Adipose tissue (tissue), 3 donors: Measurements from ENCODE around the gene FBXL13. TPM values are rescaled to one million over a fixed set of nuclear protein-coding genes. Genes with fewer than 3 reads are reported as not detected.
"Not testable (repeated sequence)": the region's sequence is repeated elsewhere in the genome, so short reads cannot be mapped to it uniquely, and the experiment has no call there.

Experiments
- H3K27ac ChIP-seq: one replicate; pipeline ENCODE4 v1.5.1; 2013; ENCODE audit warnings: low read depth, low read length
- WGBS, 3 donors: extraction: QIAGEN DNeasy Blood & Tissue Kit; methylation state at CpG; one replicate each; pipeline ENCODE4 v1.1.7; 2013; 5-methylcytosine and 5-hydroxymethylcytosine counted together
- polyA plus RNA-seq, 3 donors: library from polyadenylated mRNA; stranded (reverse); fragments of 200-250 nt; gene quantifications; one replicate each; pipeline ENCODE4 v1.2.3, GENCODE V29; 2013
- donor health status: healthy with polysubstance abuse.
- donor health status: Bipolar disorder and iron deficiency.
- donor health status: healthy.

Gene FBXL13
- polyA plus RNA-seq, 3 donors, result 0.38 to 0.59 (median 0.56) TPM

- 89 to 96% (median 91%) methylated on average over 2 of the region's 2 CpGs for WGBS, 3 donors
- H3K27ac ChIP-seq, result no peak overlapping the region
Measured at GRCh38 chr7:102821994-102822747, 252.4 kb downstream of the FBXL13 start.

DNA sequence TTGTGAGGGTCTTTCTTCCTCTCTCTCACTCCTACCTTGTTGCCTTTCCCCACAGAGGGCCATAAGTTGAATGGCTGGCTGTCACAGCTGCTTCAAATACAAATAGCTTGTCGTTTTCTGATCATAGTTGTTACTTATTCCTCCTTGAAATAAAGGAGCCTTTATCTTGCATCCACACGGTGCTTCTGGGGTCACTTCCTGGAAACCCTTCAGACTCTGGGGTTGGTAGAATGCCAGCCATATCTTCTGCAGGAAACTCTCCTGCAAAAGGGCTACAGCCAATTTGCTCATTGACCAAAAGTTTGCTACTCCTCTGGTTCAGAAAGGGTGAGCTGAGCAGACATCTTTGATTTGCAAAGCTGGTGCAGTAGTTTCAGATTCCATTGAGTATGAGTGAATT is 255.4 kb downstream of the FBXL13 start:
- WGBS, 3 donors, result 35 to 42% (median 40%) methylated on average over 2 of the region's 2 CpGs
- no peak overlapping the region for H3K27ac ChIP-seq

DNA sequence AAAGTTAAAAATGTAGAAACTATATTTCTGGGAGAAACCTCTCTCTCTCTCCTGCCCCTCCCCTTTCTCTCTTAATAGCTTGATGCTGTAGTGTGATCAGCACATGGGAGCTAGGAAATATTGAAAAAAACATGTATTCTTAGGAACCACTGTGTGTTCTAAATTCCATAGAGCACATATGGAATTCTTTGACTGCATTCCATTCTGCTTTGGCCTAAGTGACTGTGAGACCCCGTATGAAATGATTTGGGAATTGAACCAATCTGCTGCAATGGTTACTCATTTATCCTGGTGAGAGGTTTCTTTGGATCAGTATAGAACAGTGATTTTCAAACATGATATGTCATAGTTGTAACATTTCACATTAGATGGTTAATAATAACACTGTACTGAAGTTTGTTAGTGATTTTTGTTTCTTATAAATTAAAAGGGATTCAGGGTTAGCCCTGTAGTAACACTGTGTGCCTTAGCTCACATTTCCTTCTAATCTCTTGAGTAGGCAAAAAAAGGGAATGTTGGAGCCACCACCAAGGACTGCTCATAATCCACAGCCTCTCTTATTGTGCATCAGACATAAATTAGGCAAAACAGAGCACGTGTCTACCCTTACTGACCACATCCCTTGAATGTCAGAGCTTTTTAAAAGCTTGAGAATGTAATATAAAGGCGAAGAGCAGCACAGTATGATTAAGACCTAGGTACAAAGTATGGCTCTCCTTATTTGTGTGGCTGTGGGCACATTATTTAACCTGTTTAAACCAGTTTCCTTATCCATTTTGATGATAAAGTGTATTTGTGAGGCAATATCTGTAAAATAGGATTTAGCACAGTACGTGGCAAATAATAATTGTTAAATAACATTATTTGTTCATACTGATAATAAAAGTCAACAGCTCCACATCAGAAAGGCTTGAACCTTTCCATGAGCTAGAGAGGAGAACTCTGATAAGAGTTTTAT is 256.7 kb downstream of the FBXL13 start:
- H3K27ac ChIP-seq, result no peak overlapping the region
- WGBS, 3 donors, result 60 to 84% (median 83%) methylated on average over 4 of the region's 4 CpGs

DNA sequence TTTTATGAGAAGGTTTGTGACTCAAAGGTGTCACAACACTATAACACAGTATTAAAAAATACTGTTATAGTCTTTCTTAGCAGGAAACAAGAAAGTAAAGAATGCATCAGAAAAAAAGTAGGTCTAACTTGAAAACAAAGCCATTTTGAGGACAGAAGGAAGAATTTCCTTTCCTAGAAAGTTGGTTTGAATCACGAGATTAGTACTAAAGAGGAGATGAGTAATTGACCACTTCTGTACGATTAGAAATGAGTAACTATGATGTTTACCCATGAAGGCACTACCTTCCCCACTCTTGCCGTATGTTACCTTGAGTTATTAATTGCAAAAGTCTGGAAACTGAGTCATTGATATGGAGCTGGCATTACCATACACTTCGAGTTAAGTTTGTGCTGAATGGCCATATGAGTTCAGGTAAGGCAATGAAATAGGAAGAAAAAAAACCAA is 260.5 kb downstream of the FBXL13 start:
- 77 to 85% (median 77%) methylated on average over 4 of the region's 4 CpGs for WGBS, 3 donors

DNA sequence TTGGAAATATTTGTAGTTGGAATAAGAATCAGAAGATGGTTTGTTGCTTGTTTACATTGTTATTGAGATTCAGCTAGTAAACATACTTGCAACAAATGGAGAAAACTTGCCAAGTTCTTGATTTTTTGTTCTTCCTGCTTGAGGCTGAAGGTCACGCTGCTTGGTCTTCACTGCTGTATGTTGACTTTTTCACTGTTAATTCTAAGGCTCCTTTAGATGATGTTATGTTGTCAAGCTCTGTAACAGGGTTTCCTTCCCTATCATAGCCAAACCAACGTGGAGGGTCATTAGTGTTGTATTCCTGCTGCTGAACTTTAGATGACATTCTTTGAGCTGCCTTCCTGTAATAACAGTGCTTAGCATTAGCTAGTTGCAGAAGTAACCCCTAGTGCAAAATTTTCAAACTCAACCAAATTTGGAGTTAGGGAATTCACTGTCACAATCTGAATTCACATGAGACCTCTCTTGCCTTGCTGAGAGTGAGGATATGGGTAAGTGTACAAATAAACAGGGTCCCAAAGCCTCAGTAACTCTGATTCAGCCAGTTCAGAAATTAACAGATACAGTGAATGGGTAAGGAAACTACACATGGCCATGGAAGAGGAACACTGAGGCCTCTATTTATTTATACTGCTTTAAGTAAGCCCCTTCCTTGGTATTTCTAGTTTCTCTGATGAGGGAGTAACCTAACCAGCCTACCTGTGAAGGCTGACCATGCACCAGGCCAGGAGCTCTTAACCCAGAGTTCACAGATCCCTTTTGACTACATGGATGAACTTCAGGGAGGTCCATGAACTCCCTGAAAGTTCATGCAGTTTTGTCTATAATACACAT is 261.2 kb downstream of the FBXL13 start:
- no peak overlapping the region for H3K27ac ChIP-seq
- WGBS, 3 donors, result 56 to 69% (median 61%) methylated on average over 2 of the region's 2 CpGs

More for the DNA sequence above, 260.5 kb downstream of the FBXL13 start:
- no peak overlapping the region for H3K27ac ChIP-seq

DNA sequence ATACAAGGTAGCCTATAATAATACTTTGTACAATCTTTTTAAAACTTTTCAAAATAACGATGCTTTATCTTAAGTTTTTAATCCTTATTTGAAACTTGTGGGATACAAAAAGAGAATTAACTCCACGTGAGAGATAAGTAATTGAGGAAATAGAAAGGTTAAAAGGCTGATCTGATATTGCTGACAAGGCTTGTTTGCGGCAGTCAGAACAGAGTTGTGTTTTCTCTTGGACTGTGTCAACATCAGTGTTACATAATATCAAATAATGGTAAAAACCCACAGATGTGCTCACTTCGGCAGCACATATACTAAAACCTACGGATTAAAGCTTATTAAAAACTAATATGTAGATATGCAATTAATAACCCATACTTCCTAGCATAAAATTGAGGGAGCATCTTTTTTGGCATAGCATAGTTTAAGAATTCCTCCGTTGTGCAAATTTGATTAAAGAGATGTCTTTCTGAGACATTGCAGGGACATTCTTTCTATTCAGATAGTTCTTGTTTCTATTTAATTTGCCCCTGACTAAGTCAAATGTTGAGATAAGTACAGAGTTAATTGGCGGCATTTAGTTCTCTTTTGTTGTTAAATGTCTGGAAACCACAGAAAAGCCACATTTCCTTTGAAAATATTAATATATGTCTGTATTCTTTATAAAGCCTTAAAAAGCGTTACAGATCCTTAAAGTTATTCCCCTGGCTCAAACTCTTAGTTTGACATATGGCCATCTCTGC is 262.5 kb downstream of the FBXL13 start:
- H3K27ac ChIP-seq, result no peak overlapping the region
- 25 to 29% (median 28%) methylated on average over 8 of the region's 8 CpGs for whole genome bisulfite sequencing, 3 donors

DNA sequence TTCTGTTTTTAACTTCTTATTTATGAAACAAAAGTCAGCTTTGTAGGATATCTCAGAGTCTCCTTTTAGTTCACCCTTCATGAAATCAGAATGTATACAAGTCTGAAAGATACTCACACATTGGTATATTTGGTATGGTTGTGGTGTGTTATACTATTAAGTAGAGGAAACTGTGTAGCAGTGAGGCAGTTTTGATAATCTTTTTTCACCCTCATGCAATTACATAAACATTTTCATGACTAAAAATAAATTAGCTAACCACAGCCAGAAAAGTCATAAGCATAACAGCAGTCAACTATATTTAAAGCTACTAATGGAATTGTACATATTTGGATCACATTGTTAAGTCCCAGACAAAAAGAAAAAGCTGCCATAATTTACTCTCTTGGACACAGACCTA is 263.7 kb downstream of the FBXL13 start:
- no peak overlapping the region for H3K27ac ChIP-seq

DNA sequence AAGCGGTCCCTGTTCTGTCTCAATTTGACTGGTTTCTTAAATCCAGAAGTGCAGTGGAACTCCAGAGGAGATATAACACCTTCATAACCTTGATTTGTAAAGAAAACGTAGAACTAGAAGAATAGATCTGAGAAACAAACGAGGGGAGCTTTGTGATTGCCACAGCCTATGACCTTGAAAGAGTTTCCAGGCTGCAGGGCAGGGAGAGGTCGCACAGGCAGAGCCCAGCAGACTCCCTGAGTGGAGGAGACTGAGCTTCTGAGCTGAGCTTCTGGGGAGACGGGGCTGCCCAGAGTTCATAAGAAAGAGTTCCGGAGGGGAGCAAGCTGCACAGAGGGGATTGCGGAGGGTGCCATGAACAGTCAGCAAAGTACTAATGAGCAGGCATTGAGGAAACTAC is 268.0 kb downstream of the FBXL13 start:
- no peak overlapping the region for H3K27ac ChIP-seq
- 78 to 92% (median 90%) methylated on average over 7 of the region's 7 CpGs for WGBS, 3 donors

- WGBS, 3 donors, result 83 to 97% (median 86%) methylated on average over 4 to 5 of the region's 6 CpGs
- not testable (repeated sequence) for H3K27ac ChIP-seq
Measured at GRCh38 chr7:102795987-102796595, 278.5 kb downstream of the FBXL13 start.

DNA sequence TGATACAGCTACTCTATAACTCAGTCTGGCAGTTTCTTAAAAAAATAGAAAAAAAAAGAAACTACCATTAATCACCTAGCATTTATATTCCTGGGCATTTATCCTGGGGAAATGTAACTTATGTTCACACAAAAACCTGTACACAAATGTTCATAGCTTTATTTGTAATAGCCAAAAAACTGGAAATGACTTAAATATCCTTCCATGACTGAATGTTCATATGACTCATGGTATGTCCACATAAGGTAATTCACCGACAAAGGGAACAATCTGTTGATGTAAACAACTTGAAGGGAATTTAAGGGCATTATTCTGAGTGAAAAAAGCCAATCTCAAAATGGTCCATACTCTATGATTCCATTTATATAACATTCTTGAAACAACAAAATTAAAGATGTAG is 280.0 kb downstream of the FBXL13 start:
- WGBS, 3 donors, result 77 to 90% (median 86%) methylated on average over 1 of the region's 1 CpG

DNA sequence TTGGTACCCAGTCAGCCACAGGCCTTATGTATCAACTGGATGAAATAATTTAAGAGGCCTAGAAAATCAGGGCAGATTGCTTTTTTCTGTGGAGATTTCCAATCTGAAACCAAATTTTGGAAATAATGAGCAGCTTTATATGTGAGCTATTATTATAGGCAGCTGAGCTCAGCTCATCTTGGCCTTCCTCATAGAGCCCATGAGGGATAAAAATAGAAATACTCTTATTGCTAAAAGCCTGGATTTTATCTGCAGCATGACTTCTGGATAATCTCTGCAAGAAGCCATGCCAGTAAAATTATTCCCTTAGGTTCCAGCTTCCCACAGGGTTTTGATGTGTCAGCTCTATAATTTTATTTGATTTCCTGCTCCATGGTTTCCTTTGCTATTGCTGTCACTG is 282.8 kb downstream of the FBXL13 start:
- H3K27ac ChIP-seq, result not testable (repeated sequence)

More for the DNA sequence above, 280.0 kb downstream of the FBXL13 start:
- not testable (repeated sequence) for H3K27ac ChIP-seq

DNA sequence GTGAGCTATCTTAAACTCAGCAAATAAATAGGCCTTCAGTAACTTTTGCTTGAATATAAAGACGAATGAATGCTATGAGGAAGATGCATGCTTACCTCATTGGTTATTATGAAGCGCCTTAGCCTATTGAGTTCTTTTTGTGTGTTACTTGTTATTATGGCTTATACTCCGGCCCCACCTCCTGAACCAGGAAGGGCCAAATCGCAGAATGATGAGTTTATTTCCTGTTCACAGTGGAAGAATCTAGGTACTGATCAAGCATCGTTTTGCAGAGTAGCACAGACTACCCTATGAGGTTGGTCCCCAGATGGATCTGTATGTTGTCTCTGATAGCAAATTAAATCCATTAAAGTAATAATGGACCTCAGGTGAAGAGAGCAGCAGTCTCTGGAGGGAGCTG is 283.2 kb downstream of the FBXL13 start:
- H3K27ac ChIP-seq, result not testable (repeated sequence)
- 78 to 89% (median 84%) methylated on average over 5 of the region's 5 CpGs for WGBS, 3 donors

DNA sequence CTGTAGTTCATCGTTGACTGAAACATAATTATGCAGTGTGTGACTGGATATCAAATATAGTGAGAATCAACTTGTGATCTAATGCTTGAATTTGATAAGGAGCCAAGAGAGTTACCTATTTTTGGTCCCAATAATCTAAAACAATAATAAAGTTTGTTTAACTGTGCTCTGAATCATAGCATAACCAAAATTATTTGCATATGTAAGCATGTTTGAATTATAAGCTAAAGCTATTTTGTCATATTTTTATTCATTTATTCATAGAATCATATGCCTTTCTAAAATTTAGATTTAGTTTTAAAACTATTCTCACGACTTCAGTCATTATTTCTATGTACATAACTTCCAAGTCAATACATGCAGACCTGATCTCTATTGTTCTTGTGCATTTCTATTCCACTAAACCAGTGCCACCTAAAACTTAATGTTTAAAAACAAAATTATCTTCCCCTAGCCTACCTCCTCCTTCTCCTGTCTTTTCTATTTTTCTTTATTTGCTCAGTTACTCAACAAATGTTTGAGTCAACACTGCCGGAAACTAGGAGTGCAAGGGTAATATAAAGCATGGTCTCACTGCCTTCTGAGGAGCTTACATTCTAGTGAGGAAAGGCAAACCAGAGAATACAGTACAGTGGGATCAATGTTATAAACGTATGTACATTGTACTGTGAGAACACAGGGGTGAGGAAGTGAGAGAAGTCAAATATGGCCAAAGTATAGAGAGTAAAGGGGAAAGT is 284.1 kb downstream of the FBXL13 start:
- WGBS, 3 donors, result 77 to 90% (median 84%) methylated on average over 4 of the region's 4 CpGs
- H3K27ac ChIP-seq, result not testable (repeated sequence)

DNA sequence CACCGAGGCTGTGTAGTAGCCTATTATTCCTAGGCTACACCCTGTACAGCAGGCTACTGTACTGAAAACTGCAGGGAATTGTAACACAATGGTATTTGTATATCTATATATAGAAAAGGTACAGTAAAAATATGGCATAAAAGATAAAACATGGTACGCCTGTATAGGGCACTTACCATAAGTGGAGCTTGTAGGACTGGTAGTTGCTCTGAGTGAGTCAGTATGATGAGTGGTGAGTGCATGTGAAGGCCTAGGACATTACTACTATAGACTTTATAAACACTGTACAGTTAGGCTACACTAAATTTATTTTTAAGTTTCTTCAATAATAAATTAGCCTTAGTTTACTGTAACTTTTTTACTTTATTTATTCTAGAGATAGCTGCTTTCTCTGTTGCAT is 285.8 kb downstream of the FBXL13 start:
- WGBS, 3 donors, result 97 to 100% (median 99%) methylated on average over 2 of the region's 2 CpGs
- H3K27ac ChIP-seq, result not testable (repeated sequence)

DNA sequence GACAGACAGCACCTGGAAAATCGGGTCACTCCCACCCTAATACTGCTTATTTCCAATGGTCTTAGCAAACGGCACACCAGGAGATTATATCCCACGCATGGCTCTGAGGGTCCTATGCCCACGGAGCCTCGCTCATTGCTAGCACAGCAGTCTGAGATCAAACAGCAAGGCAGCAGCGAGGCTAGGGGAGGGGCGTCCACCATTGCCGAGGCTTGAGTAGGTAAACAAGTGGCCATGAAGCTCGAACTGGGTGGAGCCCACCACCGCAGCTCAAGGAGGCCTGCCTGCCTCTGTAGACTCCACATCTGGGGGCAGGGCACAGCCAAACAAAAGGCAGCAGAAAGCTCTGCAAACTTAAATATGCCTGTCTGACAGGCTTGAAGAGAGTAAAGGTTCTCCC is 293.7 kb downstream of the FBXL13 start:
- WGBS, 3 donors, result 97% methylated on average over 10 of the region's 10 CpGs
- H3K27ac ChIP-seq, result not testable (repeated sequence)

DNA sequence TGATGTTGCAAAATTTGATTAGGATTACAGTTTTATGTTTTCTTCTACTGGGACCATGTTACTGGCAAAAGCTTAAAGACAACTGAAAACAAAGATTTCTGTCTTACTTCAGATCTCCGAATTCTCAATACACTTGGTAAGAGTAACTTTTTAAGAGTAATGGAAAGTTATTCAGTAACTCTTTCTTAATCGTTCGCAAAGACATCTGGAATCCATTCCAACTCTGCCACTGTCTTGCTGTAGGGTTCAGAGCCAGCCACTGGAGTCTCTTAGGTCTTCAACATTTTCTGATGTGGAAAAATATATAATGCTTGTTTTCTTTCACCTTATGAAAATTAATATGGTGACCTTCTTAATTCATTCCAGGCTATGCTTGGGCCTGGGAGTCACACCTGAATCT is 295.9 kb downstream of the FBXL13 start:
- H3K27ac ChIP-seq, result not testable (repeated sequence)
- 67 to 81% (median 72%) methylated on average over 3 of the region's 3 CpGs for WGBS, 3 donors

- not testable (repeated sequence) for H3K27ac ChIP-seq
Measured at GRCh38 chr7:102776217-102776616, 298.4 kb downstream of the FBXL13 start.
